SK-N-SH treated with all-trans-retinoic acid at 6 μM for 48 hours (cell line): ENCODE measurements around the gene BUD23.

Experiments
- ARNTL ChIP-seq: fragments of 450-650 bp; formaldehyde crosslinking; IDR thresholded peaks from 2 replicates; pipeline ENCODE4 v1.5.0; 2020; ENCODE audit warnings: low read depth, mild to moderate bottlenecking, moderate library complexity, borderline replicate concordance
- BACH2 ChIP-seq: fragments of 250-450 bp; sonication (Bioruptor Pico); IDR thresholded peaks from 2 replicates; pipeline ENCODE4 v1.9.0; 2021; ENCODE audit warnings: mild to moderate bottlenecking, borderline replicate concordance
- CSDC2 ChIP-seq: fragments of 250-450 bp; sonication (Bioruptor Pico); IDR thresholded peaks from 2 replicates; pipeline ENCODE4 v1.5.0; 2020; ENCODE audit warnings: mild to moderate bottlenecking, moderate library complexity
- ESRRG ChIP-seq: fragments of 250-450 bp; sonication (Bioruptor Pico); IDR thresholded peaks from 2 replicates; pipeline ENCODE4 v1.6.1; 2021; ENCODE audit warnings: mild to moderate bottlenecking
- ISL1 ChIP-seq: fragments of 250-450 bp; sonication (Bioruptor Pico); IDR thresholded peaks from 2 replicates; pipeline ENCODE4 v2.1.2; 2022; ENCODE audit warnings: mild to moderate bottlenecking, moderate library complexity
- OSR1 ChIP-seq: fragments of 250-450 bp; sonication (Bioruptor Pico); IDR thresholded peaks from 2 replicates; pipeline ENCODE4 v1.8.0; 2022; ENCODE audit warnings: moderate library complexity, mild to moderate bottlenecking, inconsistent platforms
- PPARA ChIP-seq: fragments of 250-450 bp; sonication (Bioruptor Pico); IDR thresholded peaks from 2 replicates; pipeline ENCODE4 v1.5.0; 2020; ENCODE audit warnings: mild to moderate bottlenecking, borderline replicate concordance
- RARB ChIP-seq: fragments of 250-450 bp; sonication (Bioruptor Pico); IDR thresholded peaks from 2 replicates; pipeline ENCODE4 v1.8.0; 2021; ENCODE audit warnings: mild to moderate bottlenecking, moderate library complexity
- ZFP3 ChIP-seq: fragments of 250-450 bp; sonication (Bioruptor Pico); IDR thresholded peaks from 2 replicates; pipeline ENCODE4 v1.5.0; 2020; ENCODE audit warnings: mild to moderate bottlenecking, moderate library complexity
- ZNF8 ChIP-seq: fragments of 450-650 bp; formaldehyde crosslinking; IDR thresholded peaks from 2 replicates; pipeline ENCODE4 v1.5.0; 2020; ENCODE audit warnings: mild to moderate bottlenecking, moderate library complexity
- TF ChIP-seq, protein P1 (sequence below): fragments of 250-450 bp; sonication (Bioruptor Pico); IDR thresholded peaks from 2 replicates; pipeline ENCODE4 v1.8.0; 2021; ENCODE audit warnings: low read depth, mild to moderate bottlenecking, moderate library complexity, borderline replicate concordance
- TF ChIP-seq, protein P2 (sequence below): fragments of 250-450 bp; sonication (Bioruptor Pico); IDR thresholded peaks from 2 replicates; pipeline ENCODE4 v1.8.0; 2020; ENCODE audit warnings: mild to moderate bottlenecking, moderate library complexity, borderline replicate concordance
- TF ChIP-seq, protein P3 (sequence below): fragments of 250-450 bp; sonication (Bioruptor Pico); IDR thresholded peaks from 2 replicates; pipeline ENCODE4 v1.5.0; 2020; ENCODE audit warnings: mild to moderate bottlenecking, moderate library complexity

DNA sequence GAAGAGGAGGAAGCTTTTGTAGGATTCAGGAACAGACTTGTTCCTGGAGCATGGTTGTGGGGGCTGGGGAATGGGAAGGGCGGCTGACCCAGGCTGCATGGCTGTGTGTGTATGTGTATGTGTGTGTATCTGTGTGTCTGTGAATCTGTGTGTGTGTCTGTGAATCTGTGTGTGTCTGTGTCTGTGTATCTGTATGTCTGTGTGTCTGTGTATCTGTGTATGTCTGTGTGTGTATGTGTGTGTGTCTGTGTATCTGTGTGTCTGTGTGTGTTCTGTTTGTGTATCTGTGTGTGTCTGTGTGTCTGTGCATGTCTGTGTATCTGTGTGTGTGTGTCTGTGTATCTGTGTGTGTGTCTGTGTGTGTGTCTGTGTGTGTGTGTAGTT lies 42.7 kb downstream of the BUD23 start:
- TF ChIP-seq CSDC2 (CRISPR knock-in tag), result no peak
- no peak for TF ChIP-seq ESRRG (CRISPR knock-in tag)
- TF ChIP-seq BACH2, result no peak
- TF ChIP-seq, protein P1, sequence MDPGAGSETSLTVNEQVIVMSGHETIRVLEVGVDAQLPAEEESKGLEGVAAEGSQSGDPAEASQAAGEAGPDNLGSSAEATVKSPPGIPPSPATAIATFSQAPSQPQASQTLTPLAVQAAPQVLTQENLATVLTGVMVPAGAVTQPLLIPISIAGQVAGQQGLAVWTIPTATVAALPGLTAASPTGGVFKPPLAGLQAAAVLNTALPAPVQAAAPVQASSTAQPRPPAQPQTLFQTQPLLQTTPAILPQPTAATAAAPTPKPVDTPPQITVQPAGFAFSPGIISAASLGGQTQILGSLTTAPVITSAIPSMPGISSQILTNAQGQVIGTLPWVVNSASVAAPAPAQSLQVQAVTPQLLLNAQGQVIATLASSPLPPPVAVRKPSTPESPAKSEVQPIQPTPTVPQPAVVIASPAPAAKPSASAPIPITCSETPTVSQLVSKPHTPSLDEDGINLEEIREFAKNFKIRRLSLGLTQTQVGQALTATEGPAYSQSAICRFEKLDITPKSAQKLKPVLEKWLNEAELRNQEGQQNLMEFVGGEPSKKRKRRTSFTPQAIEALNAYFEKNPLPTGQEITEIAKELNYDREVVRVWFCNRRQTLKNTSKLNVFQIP (CRISPR knock-in tag), result no peak
- TF ChIP-seq ISL1 (CRISPR knock-in tag), result no peak
- TF ChIP-seq ZNF8 (CRISPR knock-in tag), result no peak
- TF ChIP-seq, protein P2, sequence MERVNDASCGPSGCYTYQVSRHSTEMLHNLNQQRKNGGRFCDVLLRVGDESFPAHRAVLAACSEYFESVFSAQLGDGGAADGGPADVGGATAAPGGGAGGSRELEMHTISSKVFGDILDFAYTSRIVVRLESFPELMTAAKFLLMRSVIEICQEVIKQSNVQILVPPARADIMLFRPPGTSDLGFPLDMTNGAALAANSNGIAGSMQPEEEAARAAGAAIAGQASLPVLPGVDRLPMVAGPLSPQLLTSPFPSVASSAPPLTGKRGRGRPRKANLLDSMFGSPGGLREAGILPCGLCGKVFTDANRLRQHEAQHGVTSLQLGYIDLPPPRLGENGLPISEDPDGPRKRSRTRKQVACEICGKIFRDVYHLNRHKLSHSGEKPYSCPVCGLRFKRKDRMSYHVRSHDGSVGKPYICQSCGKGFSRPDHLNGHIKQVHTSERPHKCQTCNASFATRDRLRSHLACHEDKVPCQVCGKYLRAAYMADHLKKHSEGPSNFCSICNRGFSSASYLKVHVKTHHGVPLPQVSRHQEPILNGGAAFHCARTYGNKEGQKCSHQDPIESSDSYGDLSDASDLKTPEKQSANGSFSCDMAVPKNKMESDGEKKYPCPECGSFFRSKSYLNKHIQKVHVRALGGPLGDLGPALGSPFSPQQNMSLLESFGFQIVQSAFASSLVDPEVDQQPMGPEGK (CRISPR knock-in tag), result no peak
- TF ChIP-seq OSR1, result no peak
- TF ChIP-seq, protein P3, sequence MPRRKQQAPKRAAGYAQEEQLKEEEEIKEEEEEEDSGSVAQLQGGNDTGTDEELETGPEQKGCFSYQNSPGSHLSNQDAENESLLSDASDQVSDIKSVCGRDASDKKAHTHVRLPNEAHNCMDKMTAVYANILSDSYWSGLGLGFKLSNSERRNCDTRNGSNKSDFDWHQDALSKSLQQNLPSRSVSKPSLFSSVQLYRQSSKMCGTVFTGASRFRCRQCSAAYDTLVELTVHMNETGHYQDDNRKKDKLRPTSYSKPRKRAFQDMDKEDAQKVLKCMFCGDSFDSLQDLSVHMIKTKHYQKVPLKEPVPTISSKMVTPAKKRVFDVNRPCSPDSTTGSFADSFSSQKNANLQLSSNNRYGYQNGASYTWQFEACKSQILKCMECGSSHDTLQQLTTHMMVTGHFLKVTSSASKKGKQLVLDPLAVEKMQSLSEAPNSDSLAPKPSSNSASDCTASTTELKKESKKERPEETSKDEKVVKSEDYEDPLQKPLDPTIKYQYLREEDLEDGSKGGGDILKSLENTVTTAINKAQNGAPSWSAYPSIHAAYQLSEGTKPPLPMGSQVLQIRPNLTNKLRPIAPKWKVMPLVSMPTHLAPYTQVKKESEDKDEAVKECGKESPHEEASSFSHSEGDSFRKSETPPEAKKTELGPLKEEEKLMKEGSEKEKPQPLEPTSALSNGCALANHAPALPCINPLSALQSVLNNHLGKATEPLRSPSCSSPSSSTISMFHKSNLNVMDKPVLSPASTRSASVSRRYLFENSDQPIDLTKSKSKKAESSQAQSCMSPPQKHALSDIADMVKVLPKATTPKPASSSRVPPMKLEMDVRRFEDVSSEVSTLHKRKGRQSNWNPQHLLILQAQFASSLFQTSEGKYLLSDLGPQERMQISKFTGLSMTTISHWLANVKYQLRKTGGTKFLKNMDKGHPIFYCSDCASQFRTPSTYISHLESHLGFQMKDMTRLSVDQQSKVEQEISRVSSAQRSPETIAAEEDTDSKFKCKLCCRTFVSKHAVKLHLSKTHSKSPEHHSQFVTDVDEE (CRISPR knock-in tag), result no peak
- no peak for TF ChIP-seq ZFP3 (CRISPR knock-in tag)
- no peak for TF ChIP-seq RARB
- TF ChIP-seq ARNTL (CRISPR knock-in tag), result no peak
- no peak for TF ChIP-seq PPARA (CRISPR knock-in tag)
